ENCODE results near the gene ANO10.

ANO10 gene

DNA sequence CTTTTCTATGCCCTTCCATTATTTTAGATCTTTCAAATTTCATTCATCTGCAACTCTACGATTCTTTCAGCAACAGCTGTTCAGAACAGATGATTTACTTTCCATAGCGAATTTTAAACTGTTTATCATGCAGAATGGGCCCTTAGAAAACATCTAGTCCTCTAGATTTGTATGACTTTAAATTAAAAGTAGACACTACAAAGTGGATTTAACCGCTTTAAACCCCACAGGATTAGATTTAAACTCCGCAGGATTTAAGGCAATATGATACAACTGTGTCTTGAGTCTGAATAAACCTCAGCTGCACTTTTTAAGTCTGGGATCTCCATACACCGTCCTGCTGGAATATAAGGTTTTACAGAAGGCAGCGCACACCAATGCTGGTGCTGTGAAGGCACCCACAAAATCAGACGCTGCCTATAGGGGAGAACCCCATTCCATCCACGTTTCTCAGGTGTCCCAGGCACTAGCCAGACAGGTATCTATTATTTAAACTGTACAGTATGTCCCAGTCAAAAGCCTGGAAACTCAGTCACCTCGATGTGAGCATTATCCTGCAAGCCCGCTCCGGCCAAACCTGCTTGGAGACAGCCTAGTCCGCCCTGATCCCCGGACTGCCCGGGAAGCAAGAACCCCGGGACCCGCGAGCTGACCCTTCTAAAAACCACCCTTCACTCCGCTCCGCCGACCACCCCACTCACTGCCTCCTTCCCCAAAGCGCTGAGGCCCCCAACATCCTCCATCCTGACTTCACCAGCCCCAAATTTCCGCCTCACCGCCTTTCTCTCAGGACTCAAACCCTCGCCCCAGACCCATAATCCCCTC, 768 bp downstream of the ANO10 start:
- TF ChIP-seq, protein P1, sequence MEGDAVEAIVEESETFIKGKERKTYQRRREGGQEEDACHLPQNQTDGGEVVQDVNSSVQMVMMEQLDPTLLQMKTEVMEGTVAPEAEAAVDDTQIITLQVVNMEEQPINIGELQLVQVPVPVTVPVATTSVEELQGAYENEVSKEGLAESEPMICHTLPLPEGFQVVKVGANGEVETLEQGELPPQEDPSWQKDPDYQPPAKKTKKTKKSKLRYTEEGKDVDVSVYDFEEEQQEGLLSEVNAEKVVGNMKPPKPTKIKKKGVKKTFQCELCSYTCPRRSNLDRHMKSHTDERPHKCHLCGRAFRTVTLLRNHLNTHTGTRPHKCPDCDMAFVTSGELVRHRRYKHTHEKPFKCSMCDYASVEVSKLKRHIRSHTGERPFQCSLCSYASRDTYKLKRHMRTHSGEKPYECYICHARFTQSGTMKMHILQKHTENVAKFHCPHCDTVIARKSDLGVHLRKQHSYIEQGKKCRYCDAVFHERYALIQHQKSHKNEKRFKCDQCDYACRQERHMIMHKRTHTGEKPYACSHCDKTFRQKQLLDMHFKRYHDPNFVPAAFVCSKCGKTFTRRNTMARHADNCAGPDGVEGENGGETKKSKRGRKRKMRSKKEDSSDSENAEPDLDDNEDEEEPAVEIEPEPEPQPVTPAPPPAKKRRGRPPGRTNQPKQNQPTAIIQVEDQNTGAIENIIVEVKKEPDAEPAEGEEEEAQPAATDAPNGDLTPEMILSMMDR (IDR thresholded peaks at IDR 0.05) = no peak
- intact Hi-C loops (cut with DNase I; ENCODE audit: low total_unique reads) = loop anchor here (5.0 kb wide), 1 partner anchor 71 kb away; the partner anchor contains the start of gene ABHD5
- no peaks in the 10 kb centered on the region for H3K9me3 ChIP-seq
- DNase-seq = peak in 1 of 2 donors; percentile 44
- no peaks in the 10 kb centered on the region for H3K36me3 ChIP-seq
- H3K4me3 ChIP-seq = peak overlapping the region; percentile 72 to 97
- H3K27me3 ChIP-seq = no peaks in the 10 kb centered on the region
- H3K4me1 ChIP-seq = peaks cover 0 to 26% (median 13%) of the 10 kb centered on the region in 4 donors
- H3K27ac ChIP-seq = peak overlapping the region; percentile 84 to 97

DNA sequence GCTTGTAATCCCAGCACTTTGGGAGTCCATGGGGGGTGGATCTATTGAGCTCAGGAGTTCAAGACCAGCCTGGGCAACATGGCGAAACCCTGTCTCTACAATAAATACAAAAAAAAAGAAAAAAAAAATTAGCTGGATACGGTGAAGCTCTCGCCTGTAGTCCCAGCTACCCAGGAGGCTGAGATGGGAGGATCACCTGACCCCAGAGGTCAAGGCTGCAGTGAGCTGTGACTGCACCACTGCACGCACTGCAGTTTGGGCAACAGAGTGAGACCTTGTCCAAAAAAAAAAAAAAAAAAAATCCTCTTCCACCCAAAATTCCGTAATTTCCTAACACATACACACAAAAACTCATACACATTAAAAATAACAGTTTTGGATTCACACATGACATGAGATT, 2.2 kb downstream of the ANO10 start:
- H3K9me3 ChIP-seq = no peaks in the 10 kb centered on the region
- TF ChIP-seq, protein P1 (IDR thresholded peaks at IDR 0.05) = no peak
- no peak overlapping the region for H3K4me3 ChIP-seq
- H3K4me1 ChIP-seq = peaks cover 0 to 26% (median 13%) of the 10 kb centered on the region in 4 donors
- DNase-seq = no peak
- no peaks in the 10 kb centered on the region for H3K27me3 ChIP-seq
- H3K27ac ChIP-seq = no peak overlapping the region
- intact Hi-C loops (cut with DNase I; ENCODE audit: low total_unique reads) = no loop called here
- H3K36me3 ChIP-seq = no peaks in the 10 kb centered on the region

DNA sequence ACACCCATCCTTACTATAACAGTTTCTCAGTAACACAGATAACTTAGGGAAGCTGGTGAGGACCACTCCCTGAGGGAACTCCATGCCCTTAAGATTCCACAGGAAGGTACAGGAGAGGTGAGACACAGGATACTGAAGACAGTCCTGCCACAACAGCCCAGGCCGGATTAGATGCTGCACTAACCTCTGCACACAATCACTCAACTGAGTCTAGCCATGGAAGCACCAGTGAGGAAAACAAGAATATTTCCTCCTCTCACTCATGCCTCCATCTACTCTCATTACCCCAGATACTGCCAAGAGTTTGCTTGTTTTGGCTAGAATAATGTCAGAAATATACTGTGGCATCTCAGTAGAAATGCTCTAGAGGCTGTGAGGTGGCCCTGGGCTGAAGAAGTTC, 3.7 kb downstream of the ANO10 start:
- Histone ChIP-seq H3K27ac (peak overlapping the region in 1 of 2 donors; percentile 22), H3K9me3 (no peaks in the 10 kb centered on the region), H3K36me3 (no peaks in the 10 kb centered on the region), H3K4me1 (peaks cover 0 to 26% (median 13%) of the 10 kb centered on the region in 4 donors), H3K4me3 (no peak overlapping the region), H3K27me3 (no peaks in the 10 kb centered on the region)
- DNase-seq = no peak
- TF ChIP-seq, protein P1 (IDR thresholded peaks at IDR 0.05) = no peak
- intact Hi-C loops (cut with DNase I; ENCODE audit: low total_unique reads) = no loop called here

DNA sequence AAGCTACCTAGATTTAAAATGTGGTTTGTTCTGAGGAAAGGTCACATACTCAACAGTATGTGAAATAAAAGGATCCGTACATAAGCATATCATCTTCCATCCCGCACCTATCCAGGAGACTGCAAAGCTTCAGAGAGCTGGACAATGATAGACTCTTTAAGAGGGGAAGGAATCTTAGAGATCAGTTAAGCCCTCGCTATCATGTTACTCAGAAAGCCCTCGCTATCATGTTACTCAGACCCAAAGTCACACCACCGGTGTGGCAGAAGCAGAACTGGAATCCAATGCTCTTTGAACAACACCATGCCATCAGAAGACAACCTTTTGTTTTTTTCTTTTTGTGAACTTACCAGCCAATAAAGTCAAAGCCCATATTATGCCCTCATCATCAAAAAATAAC, 5.8 kb downstream of the ANO10 start:
- peaks cover 0 to 20% (median 10%) of the 10 kb centered on the region in 4 donors for H3K4me1 ChIP-seq

DNA sequence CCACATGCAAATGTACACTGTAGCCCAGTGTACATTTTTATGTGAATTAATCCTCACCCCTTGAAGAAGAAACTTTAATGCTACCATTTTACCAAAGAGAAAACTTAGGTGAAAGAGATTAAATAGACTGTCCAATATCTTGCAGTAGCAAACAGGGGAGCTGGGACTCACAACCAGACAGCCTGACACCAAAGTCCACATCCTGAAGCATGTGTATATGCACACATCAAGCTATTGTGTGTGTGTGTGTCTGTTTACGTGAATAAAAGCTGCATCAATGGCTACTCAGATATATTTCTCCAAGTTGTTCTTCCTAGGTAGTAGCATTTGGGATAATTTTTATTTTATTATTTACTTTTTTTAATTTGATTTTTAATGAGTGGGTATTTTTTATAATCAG, 6.7 kb downstream of the ANO10 start:
- Histone ChIP-seq H3K36me3 (no peaks in the 10 kb centered on the region), H3K9me3 (no peaks in the 10 kb centered on the region), H3K27me3 (no peaks in the 10 kb centered on the region), H3K27ac (no peak overlapping the region), H3K4me1 (peaks cover 0 to 12% (median 6%) of the 10 kb centered on the region in 4 donors), H3K4me3 (no peak overlapping the region)
- intact Hi-C loops (cut with DNase I; ENCODE audit: low total_unique reads) = no loop called here
- TF ChIP-seq, protein P1 (IDR thresholded peaks at IDR 0.05) = no peak
- no peak for DNase-seq

More for the DNA sequence above, 5.8 kb downstream of the ANO10 start:
- intact Hi-C loops (cut with DNase I; ENCODE audit: low total_unique reads) = no loop called here
- no peak overlapping the region for H3K27ac ChIP-seq
- H3K4me3 ChIP-seq = no peak overlapping the region
- H3K36me3 ChIP-seq = no peaks in the 10 kb centered on the region
- no peak for DNase-seq
- H3K27me3 ChIP-seq = no peaks in the 10 kb centered on the region
- no peaks in the 10 kb centered on the region for H3K9me3 ChIP-seq
- TF ChIP-seq, protein P1 (IDR thresholded peaks at IDR 0.05) = no peak
